Astrocyte (in vitro differentiated cells and primary cell): ENCODE data around the gene SEMA3F.

Experiments
- EZH2 ChIP-seq: IDR thresholded peaks from 2 replicates; pipeline ENCODE4 v1.6.1; 2012; ENCODE audit warnings: mild to moderate bottlenecking, low read length, inconsistent platforms; ENCODE audit not compliant: insufficient read depth
- TF ChIP-seq, protein P1 (sequence below): IDR thresholded peaks from 2 replicates; pipeline ENCODE4 v1.5.1; 2011; ENCODE audit warnings: low read depth, mild to moderate bottlenecking, inconsistent platforms, low read length, moderate library complexity; ENCODE audit not compliant: insufficient read depth

DNA sequence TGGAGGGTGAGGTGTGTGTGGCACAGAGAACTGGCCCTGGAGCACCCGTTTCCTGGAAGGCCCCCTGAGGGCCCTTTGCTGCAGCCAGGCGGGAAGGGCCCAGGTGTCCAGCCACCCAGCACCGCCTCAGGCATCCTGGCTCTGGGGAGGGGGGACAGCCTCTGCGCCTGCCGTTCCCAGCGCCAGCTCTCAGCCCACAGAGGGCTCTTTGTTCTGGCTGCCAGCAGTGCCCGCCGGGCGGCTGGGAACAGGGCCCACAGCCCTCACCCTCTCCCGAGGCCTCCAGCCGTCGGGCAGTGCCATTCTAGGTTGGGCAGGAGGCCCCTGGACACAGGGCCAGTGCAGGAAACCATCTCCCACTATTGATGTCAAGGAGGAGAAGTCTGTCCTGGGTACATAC, 58.2 kb downstream of the SEMA3F start:
- TF ChIP-seq, protein P1, sequence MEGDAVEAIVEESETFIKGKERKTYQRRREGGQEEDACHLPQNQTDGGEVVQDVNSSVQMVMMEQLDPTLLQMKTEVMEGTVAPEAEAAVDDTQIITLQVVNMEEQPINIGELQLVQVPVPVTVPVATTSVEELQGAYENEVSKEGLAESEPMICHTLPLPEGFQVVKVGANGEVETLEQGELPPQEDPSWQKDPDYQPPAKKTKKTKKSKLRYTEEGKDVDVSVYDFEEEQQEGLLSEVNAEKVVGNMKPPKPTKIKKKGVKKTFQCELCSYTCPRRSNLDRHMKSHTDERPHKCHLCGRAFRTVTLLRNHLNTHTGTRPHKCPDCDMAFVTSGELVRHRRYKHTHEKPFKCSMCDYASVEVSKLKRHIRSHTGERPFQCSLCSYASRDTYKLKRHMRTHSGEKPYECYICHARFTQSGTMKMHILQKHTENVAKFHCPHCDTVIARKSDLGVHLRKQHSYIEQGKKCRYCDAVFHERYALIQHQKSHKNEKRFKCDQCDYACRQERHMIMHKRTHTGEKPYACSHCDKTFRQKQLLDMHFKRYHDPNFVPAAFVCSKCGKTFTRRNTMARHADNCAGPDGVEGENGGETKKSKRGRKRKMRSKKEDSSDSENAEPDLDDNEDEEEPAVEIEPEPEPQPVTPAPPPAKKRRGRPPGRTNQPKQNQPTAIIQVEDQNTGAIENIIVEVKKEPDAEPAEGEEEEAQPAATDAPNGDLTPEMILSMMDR, result no peak
- no peak for TF ChIP-seq EZH2
